SIG-M5 (cell line): ENCODE measurements around the gene DIPK1B.

ENCODE experiments used
- DNase-seq: peaks from one replicate; lab custom pipeline; 2025; lab: John Stamatoyannopoulos, UW

DIPK1B gene

DNA sequence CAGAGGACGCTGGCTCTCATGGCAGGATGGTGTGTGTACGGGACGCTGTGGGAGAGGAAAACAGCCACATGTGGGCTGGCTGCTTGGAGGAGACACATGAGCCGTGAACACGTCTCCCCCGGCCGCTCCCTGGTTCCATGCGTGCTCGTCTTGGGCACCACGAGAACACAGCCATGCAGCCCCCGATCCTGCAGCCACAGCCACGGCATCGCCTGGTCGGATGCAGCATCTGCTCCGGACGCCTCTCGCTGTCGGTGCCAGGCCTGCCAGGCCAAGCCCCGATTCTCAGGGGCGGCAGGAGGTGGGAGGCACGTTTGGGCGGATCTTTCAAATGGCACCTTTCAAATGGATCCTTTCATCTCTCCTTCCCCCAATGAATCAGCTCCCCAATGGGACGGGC, 27.1 kb downstream of the DIPK1B start:
- no peak for DNase-seq

DNA sequence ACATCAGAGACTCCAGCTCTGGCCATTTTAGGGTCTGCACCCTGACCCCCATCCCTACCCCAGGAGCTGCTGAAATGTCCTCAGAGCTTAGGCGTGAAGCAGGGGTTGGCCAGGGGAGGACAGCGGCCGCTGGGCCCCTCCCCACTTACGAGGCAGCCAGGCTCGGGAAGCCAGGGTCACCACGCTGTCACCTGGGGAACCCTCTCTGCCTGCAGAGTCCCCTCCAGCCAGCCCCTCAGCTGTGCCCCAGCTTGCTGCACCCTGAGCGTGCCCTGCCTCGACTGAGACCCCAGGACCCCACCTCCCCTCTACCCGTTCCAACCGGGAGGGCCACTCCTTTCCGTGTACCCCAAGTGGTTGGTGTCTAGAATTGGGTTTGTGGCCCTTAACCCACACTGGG, 27.7 kb downstream of the DIPK1B start:
- DNase-seq: no peak

DNA sequence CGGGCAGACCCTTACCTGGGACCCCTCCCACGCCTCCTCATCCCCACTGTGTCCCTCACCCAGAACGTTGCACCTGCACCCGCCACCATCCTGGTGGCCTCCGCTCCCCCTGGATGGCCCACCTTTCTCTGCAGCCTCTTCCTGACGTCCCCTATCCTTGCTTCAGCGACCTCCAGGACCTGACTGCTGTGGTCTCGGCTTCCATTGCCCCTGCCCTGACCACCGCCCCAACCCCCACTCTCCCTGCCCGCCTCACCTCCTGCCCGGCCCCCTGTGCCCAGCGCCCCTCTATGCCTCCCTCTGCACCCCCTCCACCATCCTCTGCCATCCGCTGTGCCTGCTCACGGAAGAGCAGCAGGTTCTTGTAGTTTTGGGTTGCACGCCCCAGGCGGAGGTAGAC, 28.1 kb downstream of the DIPK1B start:
- no peak for DNase-seq

DNA sequence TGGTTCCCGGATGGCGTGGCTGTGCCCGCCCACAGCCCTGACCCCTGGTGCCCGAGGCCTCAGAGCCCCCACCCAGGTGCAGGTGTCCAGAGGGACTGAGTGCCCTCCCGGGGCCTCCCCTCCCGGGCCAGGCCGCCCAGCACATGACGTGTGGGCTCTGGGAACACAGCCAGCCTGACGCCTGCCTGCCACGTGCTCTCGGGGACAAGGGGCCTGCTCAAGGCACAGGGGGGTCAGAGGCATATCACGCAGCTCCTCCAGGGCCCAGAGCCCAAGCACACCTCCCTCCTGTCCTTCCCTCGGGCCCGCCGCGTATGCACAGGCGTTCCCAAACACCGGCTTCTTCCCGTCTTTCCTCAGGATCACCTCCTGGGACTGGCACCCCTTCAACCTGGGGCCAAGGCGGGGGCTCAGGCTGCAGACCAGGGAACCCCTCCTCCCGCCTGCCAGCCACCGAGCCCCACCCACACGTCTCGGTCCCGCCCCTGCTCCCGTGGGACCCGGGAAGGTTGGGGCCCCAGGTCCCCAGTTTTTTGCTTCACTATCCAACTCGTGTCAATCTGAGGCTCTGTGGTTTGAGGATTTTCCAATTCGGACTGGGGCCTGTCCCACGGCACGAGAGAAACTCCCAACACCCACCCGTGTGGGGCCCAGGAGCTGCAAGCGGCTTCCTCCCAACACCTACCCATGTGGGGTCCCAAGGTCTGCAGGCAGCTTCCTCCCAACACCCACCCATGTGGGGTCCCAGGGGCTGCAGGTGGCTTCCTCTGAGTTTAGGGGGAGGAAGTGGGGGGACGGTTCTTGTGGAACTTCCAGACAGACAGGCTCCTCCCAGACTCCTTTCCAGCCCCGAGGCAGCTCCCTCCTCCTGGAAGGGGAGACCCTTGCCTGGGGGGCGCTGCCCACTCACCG, 28.9 kb downstream of the DIPK1B start:
- no peak for DNase-seq

DNA sequence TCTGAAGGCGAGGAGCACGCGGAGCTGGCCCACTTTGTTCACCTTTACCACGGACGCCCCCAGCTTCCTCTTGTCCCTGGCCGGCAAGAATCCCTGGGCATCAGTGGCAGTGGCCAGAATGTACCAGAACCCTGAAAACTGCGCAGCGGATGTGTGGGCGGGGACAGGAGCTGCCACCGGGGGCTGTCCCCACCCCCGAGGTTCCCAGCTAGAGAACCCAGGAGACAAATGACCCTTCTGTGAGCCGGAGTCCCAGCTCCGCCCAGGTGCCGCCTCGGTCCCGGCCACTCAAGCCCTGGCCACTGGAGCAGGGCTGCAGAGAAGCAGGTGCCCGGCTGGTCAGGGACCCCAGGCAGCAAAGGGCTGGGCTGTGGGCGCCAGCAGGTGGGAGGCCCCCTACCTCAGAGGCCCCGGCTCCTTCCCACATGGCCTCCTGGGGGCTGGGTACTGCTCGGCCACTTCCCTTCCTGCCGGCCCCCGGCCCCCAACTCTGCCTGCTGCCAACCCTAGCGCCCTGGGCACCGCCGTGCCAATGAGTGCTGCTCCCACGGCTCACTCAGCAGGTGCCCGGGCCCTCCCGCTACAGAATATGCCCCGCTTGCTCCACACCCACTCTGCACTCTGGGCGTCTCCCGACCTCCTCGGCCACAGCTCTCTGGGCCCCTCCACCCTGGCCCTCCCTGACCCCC, 29.7 kb downstream of the DIPK1B start:
- DNase-seq: no peak

DNA sequence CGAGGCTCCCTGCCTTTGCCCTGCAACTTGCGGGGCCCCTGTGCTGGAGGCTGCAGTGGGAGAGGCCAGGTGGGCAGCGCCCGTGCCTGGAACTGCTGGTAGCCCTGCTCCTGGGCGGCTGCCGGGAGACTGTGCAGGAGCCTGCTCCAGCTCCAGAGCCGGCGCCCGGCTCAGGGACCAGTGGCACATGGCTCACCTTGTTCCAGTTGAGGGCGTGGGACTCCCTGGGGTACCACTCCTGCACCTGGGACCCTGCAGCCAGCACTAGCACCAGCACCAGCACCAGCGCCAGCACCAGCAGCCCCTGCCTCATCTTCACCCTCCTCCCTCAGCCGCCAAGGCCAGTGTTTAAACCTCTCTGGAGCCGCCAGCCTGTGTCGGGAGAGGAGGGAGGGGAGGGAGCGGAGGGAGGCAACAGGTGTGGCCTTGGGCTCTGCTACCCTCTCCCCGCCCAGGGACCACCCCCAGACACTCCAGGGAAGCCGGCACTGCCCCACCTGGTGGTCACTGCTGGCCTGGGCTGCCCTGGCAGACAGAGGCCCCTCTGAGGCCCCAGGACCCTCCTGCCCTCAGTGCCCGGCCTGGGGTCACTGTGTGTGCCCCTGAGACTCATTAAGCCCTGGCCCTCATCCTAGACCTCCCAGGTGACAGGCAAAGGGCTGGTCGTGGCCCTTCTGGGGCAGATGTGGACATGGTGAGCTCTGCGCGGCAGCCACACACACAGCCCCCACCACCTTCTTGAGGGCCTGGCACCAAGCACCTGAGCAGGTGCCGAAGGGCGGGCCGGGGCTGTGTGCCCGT, 30.4 kb downstream of the DIPK1B start, which contains the start of gene LCN10:
Gene LCN10, minus strand, starts transcription at position 350 of the 801 bp plus-strand sequence. Its CDS starts 37 bp downstream, at position 313.
- no peak for DNase-seq

DNA sequence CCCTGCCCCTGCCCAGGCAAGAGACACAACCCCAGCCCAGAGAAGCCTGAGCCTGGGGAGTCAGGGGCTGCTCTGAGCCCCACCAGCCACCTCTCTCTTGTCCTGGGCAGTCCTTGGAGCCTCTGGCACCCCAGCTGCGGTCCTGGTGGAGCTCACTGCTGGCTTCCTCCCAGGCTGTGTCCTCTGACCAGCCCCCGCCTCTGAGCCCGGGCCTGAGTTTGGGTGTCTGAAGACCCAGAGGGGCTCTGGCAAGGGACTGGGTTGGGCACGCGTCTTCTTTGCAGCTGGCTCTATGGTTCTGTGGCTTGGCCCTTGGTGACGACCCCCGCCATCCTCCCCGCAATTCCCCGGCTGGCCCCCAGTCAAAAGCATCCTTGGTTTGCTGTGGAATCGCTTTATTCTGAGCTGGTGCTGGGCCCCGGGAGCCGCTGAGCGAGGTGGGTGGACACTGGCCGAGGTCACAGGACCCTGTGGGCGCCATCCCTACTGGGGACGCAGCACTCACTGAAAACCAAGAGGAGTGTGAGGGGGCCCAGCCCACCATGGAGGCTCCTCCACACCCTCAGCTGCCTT, 31.4 kb downstream of the DIPK1B start:
- DNase-seq: no peak

DNA sequence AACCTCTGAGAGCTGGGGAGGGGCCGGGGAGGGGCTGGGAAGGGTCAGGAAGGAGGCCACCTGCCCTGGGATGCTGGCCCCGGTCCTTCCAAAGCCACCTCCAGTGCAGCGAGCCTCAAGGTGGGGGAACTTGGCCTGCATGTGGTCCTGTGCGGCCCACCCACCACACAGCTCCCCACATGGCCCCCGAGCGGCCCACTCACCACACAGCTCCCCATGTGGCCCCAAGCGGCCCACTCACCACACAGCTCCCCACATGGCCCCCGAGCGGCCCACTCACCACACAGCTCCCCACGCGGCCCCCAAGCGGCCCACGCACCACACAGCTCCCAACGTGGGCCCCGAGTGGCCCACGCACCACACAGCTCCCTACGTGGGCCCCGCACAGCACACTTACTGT, 32.4 kb downstream of the DIPK1B start:
- DNase-seq: no peak

DNA sequence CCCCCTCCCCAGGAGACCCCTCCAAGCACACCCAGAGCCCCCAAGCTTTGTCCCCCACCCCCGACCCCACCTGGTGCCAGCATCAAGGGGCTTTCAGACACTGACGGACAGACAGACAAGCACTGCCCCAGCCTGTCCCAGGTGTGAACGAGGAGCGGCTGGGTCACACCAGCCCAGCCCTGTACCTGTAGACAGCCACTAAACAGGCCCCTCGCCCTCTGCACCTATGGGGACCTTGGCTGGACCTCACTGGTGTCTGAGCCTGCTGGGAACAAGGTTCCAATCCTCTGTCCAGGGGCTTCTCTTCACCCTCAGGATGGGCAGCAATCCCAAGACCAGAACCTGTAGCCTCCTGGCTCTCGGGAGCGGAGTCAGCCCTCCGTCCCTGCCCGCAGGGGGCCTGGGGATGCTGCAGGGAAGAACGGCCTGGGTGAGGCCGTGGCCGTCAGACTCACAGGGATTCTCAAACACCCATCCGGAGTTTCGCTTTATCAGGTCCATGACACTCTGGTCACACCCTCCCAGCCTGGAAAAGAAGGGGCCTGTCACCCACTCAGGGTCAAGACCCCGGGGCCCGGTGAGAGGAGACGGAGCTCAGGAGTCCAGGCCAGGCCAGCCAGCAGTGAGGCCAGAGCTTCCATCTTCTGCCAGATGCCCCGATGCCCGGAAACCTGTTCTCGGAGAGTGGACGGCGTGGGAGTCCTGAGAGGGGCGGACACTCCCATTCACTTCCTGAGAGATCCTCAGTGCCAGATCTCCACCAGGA, 33.2 kb downstream of the DIPK1B start:
- no peak for DNase-seq

DNA sequence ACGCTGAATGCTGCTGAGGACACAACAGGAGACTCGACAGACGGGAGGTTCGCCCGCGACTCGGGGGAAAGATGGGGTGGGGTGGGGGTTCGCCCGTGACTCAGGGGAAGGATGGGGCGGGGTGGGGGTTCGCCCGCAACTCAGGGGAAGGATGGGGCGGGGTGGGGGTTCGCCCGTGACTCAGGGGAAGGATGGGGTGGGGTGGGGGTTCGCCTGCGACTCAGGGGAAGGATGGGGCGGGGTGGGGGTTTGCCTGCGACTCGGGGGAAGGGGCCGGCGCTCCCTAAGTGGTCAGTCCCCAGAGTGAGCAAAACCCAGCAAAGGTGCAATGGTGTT, 33.8 kb downstream of the DIPK1B start:
- no peak for DNase-seq

DNA sequence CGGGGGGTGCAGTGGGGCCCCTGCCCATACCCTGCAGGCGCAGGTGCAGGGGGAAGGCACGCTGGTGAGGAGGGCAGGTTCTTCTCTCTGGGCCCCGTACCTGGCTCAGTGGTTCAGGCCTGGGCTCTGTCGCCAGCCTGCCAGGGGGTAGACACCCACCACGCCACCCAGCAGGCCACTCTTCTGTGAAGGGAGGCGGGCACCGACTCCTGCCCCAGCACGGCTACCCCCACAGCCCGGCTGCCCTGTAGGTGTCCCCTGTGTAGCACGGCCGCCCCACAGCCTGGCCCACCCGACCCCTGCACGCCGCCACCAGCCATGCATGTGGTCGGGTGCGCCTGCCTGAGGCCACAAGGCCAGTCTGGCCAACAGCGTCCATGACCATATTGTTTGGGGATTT, 34.2 kb downstream of the DIPK1B start:
- DNase-seq: no peak

DNA sequence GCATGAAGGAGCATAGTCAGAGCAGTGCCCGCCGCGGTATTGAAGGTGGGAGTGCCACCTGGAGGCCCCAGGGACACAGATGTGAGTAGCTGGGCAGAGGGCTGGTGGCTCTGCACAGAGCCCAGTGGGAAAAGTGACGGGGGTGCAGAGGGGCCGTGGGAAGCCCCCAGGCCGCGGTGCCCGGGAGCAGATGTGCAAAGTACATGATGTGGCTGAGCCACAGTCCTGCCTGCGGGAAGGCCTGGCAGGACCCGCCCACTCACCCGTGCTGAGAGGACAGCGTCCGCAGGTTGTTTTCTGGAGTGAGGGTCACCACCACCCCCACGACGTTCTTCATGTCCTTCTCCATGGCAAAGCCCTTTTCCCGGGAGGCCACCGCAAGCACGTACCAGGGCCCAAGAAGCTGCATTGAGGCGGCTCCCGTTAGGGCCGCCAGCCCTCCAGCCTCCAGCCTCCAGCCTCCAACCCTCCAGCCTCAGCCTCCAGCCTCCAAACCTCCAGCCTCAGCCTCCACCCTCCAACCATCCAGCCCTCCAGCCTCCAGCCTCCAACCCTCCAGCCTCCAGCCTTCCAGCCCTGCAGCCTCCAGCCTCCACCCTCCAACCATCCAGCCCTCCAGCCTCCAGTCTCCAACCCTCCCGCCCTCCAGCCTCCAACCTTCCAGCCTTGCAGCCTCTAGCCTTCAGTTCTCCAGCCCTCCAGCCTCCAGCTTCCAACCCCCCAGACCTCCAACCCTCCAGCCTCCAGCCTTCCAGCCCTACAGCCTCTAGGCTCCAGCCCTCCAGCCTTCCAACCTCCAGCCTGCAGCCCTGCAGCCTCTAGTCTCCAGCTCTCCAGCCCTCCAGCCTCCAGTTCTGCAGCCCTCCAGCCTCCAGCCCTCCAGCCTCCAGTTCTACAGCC, 35.0 kb downstream of the DIPK1B start:
- DNase-seq: no peak

DNA sequence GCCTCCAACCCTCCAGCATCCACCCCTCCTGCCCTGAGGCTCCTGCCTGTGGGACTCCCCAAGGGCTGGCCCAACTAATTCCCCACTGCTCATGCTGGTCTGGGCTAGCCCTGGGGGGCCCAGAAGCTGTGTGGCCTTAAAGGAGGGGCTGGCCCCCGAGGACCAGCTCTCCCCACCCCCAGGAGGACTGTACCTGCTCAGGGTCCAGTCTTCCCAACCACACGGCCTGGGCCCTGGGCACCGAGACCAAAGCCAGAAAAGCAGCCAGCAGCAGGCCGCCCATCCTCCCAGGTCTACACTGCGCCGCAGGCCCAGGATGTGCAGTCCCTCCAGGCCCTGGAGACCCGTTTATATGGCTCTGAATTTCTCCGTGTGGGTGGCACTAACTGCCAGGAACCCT, 35.8 kb downstream of the DIPK1B start, which contains the start of gene LCN6:
Gene LCN6, minus strand, starts transcription at position 325 of the 400 bp plus-strand sequence. Its CDS starts 42 bp downstream, at position 283.
- no peak for DNase-seq

DNA sequence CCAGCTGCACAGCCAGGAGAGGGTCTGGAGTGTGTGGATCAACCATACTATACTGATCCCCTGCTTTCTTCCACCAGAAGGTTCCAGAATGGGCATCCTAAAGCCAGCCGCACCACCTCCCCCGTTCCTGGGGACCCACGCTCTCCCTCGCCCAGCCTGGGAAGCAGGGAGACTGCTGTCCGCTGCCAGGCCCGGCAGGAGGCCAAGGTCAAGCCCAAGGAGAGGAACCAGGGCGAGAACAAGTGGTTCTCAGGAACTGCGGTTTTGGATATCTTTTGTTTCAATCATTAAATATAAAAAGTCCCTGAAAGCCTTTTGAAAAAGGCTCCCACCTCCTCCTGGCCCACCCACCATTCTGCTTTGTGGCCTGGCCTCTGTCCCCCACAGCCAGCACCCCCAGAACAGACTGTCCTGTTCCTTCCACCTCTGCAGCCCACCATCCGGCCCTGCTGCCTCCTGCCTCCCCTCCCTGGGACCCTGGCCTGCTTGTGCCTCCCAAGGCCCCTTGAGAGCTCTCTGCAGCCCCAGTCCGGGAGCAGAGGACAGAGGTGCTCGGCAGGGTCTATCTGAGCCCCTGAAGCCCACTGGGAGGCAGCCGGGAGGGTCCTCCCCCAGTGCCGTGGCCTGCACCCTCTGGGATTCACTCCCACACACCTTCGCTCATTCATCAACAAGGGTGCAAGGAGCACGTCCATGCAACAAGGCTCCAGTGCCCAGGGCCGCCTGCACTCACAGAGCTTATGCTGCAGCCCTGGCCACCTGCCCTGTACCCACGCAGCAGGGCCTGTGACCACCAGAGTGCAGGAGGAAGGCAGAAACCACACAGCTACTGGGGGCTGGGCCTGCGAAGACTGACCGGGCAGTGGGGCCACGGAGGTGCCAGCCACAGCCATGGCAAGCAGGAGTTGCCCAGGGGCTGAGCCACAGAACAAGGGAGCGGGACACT, 36.6 kb downstream of the DIPK1B start:
- DNase-seq: no peak

DNA sequence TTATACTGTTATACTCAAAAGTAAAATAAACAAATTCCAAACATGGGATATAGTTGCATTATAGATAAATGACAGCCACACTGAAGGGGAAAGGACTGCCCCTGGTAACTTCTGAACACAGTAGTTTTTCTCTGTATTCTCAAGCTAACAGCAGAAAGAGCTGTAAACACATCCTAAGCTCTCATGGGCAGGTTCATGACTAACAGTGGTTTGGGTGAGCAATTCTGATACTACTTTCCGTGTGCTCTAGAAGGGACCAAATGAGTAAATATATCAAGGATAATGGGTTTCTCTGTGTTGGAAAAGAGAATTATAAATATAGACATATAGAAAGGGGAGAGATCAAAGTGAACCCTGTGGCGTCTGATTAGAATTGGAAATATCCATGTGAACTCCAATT, 38.2 kb downstream of the DIPK1B start:
- DNase-seq: no peak

DNA sequence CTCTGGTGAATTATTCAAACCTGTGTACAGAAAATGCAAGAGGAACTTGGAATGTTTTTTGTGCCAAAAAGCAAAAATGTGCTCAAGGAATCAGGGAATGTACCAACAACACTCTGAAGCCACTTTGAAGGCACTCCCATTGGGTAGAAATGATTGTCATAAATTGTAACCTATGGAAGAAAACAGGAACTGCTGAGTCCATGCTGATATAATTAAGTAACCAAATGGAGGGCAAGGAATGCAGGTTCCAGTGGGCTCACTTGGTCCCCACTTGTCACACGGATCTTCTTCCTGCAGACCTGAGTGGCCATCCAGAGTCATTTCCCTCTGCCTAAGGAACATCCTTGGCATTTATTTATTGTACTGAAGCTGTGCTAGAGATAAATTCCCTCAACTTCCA, 38.9 kb downstream of the DIPK1B start:
- no peak for DNase-seq

DNA sequence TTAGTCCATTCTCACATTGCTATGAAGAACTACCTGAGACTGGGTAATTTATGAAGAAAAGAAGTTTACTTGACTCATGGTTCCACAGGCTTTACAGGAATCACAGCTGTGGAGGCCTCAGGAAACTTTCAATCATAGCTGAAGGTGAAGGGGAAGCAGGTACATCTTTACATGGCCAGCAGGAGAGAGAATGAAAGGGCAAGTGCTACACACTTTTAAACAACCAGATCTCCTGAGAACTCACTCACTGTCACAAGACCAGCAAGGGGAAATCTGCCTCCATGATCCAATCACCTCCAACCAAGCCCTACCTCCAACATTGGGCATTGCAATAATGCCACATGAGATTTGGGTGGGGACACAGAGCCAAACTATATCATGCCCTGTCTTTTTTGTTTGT, 39.4 kb downstream of the DIPK1B start:
- no peak for DNase-seq

DNA sequence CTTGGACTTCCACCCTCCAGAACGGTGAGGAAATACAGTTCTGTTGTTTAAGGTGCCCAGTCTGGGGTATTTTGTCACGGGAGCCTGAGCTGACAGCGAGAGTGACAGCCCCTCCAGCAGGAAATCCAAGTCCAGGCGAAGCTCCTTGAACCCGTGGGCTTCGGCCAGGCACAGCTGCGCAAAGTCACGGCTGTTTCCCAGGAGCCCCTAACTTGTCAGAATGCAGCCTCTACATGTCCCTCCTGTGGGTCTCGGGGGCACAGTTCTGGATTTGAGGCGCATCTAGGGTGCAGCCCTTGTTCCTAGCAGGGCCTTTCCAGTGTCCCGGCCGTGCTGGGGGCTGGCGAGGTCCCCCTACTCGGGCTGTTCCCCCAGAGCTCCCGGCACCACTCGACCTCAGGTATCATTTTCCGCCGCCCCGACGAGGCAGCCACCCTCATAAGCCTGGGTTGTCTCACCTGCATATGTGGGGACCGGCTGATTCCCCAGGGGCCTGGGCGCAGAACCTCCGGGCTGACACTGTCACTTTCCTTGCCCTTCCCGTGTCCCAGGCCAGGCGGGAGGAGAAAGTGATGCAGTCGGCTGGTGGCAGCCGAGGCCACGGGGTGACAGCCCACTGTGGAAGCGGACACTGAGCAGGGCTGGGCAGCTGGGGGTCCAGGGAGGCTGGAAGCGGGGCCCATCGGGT, 41.1 kb downstream of the DIPK1B start:
- DNase-seq: no peak
